ENCODE results near the gene TCN1.
"Not testable (repeated sequence)": the region's sequence is repeated elsewhere in the genome, so short reads cannot be mapped to it uniquely, and the experiment has no call there.

The TCN1 gene, protein sequence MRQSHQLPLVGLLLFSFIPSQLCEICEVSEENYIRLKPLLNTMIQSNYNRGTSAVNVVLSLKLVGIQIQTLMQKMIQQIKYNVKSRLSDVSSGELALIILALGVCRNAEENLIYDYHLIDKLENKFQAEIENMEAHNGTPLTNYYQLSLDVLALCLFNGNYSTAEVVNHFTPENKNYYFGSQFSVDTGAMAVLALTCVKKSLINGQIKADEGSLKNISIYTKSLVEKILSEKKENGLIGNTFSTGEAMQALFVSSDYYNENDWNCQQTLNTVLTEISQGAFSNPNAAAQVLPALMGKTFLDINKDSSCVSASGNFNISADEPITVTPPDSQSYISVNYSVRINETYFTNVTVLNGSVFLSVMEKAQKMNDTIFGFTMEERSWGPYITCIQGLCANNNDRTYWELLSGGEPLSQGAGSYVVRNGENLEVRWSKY

DNA sequence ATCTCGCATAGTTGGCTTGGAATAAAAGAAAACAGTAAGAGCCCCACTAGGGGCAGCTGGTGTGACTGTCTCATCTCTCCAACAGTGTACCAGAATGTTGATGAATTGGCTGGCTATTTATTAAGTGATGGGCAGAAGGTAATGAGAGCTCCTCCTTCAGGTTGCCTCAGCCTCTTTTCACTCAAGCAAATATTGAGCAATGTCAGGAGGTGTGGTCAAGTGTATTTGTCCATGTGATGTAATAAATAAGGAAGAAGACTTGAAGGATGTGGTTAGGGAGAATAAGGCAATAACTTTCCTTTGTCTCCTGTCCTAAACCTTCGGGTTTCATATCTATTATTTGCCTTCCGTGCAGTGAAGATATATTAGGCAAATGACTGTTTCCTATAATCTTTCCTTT lies at the start of gene TCN1:
TSS of gene TCN1 (minus strand) at position 91 of the 400 bp plus-strand sequence. CDS start at position 74, 17 bp downstream.
- no peak for DNase-seq

DNA sequence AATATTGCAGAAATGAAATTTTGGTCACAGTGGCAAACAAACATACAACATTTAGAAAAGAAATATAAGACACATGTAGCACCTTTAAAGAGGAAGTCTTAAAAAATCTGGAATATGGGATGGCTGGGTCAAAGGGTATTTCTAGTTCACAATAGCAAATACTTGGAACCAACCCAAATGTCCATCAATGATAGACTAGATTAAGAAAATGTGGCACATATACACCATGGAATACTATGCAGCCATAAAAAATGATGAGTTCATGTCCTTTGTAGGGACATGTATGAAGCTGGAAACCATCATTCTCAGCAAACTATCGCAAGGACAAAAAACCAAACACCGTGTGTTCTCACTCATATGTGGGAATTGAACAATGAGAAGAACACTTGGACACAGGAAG lies 37.3 kb upstream of the TCN1 start:
- not testable (repeated sequence) for DNase-seq

DNA sequence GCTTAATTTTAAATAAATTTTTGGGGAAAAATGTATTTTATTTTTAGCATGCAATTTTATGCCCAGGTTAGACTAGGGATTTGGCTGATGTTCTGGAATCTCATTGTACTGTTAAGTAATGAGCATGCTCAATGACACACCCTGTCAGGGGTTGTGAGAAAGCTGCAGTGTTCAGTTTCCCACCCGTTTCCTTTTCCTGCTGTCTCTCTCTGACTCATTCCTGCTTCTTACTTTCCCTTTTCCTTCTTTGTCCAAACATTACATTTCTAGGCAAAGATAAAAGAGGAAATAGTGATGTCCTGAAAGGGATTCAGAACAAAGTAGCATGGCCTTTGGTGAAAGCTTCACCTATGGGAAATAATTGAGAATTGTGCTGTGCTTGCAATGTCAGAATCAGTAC lies 35.0 kb upstream of the TCN1 start:
- DNase-seq = no peak

DNA sequence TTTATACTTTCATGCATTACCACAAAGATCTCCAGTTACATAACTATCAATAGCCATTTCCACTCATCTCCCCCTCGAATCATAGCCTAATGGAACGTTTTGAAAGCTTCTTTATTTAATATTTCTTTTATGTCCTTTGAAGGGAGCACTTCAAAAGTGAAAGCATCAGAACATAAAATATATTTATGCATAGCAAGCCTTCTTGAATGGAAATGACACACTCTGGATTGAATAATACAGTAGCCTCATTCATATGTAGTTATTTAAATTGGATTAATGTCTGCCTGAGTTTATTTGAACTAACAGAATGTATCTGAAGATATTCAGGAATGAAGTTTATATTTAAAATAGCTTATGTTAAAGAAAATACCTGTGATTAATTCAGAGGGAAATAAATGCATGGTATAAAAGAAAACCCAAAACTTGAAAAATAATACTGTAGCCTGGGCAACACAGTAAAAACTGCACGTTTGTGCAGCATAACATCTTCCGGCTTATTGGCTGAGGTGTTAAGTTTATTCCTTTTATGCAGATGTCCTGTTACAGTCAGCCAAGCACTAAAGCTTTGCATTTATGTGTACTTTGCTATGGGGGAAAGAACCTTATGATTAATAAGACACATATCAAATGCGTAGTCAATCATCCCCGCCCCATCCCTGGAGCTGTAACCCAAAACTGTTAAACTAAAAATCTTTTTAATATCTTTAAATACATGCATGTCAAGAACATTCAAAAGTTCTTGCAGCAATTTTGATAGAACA lies 34.3 kb upstream of the TCN1 start:
- DNase-seq = no peak

DNA sequence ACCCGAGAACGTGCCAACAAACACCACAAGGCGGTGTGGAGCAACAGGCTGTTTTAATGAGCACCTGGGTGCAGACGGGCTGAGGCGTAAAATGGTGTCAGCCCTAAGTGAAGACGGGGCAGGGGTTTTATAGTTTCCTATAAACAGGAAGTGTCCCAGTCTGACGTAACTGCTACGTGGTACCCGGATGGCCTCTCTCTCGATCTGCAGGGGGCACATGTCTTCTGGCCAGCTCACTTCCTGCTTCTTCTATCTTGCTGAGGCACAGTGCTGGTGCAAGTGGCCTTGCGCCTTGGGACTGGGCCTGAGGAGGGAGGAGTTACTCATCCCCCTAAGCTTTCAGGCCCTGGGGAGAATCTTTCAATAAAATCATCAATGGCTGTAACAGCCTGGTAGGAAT lies 33.2 kb upstream of the TCN1 start:
- no peak for DNase-seq

DNA sequence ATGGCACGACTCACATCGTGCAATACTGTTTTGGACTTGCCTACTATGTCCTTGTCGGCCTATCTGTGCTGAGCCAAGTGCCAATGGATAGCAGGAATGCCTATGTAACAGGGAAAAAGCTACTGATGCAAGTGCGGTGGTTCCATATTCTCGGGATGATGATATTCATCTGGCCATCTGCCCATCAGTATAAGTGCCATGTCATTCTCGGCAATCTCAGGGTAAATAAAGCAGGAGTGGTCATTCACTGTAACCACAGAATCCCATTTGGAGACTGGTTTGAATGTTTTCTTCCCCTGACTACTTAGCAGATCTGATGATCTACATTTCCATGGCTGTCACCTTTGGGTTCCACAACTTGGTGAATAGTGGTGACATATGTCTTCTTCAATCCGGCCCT lies 32.4 kb upstream of the TCN1 start:
- no peak for DNase-seq

DNA sequence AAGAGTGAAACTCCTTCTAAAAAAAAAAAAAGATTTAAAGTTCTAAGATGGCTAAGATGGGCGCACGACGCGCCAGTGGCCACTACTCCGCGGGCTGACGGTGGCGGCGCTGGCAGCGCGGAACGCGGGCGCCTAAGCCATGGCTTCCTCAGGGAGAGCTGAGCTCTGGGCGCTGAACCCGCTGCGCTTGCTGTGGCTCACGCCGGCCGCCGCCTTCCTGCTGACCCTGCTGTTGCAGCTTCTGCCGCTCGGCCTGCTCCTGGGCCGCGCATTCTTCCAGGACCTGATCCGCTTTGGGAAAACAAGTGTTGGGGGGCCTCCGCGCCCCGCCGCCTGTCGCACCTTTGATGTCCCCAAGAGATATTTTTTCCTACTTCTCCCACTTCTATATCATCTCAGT lies 31.8 kb upstream of the TCN1 start:
- no peak for DNase-seq

DNA sequence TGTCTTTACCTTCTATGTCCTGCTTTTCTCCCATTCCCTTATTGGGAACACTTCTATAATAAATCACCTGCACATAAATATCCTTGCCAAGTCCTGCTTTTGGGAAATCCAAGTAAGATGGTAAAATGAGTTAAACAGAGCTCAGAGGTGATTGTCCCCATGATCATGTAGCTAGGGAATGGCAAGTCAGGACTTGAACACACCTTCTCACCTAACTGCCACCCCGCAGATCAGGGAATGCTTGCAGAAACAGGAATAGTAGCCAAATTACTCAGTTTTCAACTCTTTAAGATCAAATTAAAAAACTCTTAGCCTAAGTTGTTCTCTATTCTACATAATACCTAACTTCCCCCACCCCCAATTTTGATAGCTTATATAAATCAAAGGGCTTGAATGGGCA lies 28.3 kb upstream of the TCN1 start:
- DNase-seq = no peak

DNA sequence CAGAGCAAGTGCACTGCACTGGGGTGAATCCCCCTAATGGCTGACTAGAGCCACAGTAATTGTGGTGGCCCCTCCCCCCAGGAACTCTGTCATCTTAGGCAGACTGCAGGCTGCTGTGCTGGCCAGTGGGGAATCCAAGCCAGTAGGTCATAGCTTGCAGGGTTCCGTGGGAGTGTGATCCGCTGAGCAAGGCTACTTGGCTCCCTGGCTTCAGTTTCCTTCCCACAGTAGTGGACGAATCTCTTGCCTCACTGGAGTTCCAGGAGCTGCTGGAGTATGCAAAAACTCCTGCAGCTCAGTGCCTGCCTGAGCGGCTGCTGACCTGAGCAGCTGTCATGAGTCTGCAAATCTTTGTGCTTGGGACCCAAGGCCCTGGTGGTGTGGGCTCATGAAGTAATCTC lies 25.5 kb upstream of the TCN1 start:
- DNase-seq = no peak

DNA sequence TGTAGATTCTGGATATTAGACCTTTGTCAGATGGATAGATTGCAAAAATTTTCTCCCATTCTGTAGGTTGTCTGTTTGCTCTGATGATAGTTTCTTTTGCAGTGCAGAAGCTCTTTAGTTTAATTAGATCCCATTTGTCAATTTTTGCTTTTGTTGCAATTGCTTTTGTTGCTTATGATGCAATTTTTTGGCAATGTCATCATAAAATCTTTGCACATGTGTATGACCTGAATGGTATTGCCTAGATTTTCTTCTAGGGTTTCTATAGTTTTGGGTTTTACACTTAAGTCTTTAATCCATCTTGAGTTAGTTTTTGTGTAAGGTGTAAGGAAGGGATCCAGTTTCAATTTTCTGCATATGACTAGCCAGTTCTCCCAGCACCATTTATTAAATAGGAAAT lies 20.9 kb upstream of the TCN1 start:
- not testable (repeated sequence) for DNase-seq

DNA sequence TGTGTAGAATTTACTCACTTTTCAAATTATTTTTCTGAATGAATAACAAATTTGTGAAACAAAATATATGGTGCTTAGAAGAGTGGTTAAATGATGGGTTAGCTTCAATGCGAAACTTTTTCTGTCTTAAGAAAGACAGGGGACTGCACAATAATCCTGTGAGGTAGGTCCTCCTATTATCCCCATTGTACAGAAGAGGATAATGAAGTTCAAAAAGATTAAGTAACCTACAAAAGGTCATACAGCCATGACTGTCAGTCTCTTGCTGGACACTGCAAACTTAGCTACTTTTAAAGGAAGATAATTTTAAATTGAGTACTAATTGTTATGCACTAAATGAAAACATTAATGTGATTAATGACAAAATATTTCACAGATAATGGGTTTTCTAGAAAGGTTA lies 17.3 kb upstream of the TCN1 start:
- DNase-seq = no peak

DNA sequence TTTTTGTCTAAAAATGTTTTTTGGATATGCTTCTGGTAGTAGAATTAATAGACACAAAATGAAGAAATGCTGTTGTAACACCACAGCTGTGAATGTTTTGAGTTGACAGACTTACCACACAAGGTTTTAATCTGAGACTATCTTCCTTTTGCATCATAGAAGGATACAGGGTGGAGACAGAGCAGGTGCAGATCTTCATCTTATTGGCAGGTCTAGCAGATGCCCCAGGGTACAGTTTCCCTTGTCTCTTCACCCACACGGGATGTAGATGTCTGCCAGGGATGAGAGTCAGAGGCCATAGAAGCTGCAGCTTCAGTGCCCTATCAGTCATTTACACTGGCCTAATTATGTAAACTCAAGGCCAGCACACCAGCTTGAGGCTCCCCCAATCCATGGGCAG lies 13.3 kb upstream of the TCN1 start:
- no peak for DNase-seq

DNA sequence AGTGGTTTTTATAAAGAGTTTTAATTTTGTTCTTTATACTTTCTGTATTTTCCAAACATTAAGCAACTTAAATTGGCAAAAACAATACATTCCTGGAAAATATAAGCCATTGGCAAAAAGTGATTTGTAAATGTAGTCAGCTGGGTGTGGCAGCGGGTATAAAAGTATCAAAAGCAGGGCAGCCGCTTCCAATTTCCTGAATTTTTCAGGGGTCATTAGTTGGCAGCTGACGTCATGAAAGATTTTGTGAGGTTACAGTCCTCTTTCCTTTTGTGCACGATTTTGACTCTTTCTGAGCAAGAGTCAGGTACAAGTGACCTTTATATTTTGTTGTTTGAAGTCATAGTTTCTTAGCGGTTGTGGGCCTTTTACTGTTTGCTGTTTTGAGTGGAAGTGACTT lies 12.3 kb upstream of the TCN1 start, which contains the start of gene OOSP3:
TSS of gene OOSP3 (plus strand) at position 208 of the 400 bp plus-strand sequence. CDS start at position 235, 27 bp downstream.
- no peak for DNase-seq

DNA sequence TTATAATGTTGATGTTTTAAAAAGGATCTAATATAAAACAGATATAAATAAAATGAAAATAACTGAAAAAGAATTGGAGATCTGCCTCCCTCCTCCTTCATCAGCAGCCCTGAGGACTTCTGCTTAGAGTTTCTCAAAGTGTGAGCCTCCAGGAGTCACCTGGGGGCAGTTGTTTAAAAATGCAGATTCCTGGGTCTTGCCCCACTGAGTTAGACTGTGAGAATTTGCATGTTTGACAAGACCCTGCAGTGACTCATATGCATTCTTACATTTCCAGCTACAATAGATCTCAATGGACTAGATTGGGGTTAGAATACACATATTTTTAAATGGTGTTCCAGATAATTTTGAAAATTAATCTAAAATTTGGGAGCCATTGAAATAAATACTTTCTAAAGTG lies 11.5 kb upstream of the TCN1 start:
- DNase-seq = no peak

DNA sequence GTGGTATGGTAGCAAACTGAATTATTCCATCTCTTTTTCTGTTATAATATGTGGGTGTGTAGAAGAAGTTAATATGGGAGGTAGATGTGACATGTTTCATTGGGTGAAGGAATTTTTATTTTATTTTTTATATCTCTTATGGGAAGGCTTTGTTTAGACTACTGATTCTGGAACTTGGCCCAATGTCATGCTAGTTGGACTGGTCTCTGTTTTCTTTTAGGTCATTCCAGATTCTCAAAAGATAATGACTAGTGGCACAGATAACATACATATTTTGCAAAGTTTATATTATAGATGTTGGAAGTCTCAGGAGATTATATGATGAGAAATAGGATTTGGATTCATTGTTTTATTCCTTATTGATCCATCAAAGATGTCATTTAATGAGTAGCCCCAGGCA lies 11.0 kb upstream of the TCN1 start:
- DNase-seq = no peak

DNA sequence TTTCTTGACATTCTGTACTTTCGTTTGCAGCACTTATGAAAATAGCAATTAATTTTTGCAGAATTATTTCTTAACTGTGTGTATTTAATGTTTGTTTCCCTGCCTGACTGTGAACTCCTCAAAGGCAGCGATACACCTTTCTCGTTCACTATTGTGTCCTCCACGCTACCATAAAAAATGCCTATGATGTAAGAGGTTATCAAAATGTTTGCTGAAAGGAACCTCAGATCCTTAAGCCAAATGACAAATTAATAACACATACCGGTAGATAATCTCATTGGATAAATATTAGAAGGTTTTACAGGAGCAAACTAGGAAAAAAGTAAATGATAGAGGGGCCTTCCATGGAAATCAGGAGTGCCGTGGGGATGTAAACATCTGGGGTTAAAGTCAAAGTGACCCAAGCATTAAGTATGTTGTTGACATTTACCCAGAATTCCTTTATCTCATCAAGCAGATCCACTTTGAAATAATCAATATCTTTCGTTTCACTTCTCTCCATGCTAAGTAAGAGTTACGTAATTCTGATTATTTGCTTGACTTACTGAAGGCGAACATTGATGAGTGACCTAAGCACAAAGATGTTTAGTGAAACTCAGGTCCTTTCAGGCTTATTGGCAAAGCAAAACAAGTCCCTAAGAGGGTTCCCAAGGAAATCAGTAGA lies 9.7 kb upstream of the TCN1 start:
- DNase-seq = no peak

DNA sequence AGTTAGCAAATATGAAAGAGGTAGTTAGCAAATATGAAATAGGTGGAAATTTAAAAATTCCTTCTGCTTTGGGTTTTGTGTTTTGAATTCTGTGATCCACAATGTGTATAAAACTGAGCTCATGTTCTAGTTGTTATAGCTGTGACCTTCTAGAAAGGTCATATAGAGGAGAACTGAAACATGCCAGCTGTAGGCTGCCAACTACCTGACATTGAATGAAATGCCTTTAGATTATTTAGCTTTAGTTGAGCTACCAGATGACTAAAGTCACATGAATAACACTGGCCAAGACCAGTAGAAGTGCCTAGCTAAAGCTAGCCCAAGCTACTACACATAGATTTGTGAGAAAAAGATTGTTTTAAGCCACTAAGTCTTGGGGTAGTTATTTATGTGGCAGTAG lies 5.8 kb upstream of the TCN1 start:
- DNase-seq = no peak

DNA sequence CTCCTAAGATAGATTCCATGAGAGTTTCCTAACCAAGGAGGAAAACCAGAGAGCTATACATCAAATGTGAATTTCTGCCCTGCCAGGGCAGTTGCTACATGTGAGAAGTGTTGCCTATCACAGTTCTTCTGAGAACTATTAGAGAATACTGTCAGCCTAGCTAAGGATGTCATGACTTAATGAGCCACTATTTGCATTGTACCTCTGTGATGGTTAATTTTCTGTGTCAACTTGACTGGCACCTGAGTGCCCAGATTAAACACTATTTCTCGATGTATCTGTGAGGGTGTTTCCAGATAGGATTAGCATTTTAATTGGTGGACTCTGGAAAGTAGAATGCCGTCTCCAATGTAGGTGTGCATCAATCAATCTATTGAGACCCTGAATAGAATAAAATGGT lies 1.7 kb upstream of the TCN1 start:
- no peak for DNase-seq

DNA sequence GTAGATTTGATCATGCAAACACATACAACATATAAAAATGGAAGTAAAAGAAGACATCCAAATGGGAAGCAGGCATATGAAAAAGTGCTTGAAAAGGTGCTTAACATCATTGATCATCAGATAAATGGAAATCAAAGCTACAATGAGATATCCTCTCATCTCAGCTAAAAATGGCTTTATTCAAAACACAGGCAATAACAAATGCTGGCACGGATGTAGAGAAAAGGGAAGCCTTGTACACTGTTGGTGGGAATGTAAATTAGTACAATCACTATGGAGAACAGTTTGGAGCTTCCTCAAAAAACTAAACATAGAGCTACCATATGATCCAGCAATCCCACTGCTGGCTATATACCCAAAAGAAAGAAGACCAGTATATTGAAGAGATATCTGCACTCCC lies 549 bp upstream of the TCN1 start:
- DNase-seq = no peak

DNA sequence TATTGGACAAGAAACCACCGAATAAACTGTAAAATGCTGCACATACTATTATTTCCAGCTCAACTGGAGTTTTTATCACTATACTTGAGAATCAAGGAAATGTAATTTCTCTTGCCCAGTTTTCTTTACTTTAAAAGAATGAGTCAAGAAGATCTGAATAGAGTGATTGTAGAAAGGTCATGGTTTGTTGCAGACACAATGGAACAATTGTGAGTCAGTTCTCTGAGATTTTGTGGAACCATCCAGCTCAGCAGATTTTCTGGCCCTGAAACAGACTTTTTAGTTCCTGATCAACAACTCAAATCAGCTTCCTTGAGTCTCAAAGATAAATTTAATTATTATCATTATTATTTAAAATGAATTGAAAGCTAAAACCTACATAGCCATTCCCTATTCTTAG lies 1.3 kb downstream of the TCN1 start:
- no peak for DNase-seq

DNA sequence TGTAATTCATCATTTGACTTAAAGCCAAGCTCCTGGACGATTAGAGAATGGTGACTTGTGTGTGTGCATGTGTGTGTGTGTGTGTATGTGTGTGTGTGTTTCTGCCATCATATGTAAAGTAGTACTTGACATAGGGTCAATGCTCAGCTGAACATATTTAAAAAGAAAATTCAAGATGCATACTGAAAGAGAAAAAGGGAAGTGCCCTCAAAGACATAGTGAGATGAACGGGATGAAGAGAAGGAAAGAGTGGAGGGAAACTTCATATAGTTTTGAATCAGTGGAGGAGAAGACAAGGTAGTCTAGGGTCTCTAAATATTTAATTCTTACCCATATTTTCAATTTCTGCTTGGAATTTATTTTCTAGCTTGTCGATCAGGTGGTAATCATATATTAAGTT lies 4.0 kb downstream of the TCN1 start:
- no peak for DNase-seq

DNA sequence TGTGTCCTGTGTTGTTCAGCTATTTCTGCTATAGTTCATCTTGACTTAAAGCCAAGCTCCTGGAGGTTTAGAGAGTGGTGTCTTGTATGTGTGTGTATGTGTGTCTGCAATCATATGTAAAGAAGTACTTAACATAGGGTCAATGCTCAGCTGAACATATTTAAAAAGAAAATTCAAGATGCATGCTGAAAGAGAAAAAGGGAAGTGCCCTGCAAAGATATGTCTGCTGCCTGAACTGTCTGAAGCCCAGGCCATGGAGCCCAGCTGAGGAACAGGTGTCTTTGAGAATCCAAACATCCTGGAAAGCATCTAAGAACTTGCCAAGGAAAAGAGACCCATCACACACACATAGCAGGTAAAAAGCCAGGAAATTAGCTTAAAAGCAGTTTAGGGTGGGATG lies 6.6 kb downstream of the TCN1 start:
- DNase-seq = no peak

Data from activated CD4-positive, alpha-beta T cell treated with anti-CD3 and anti-CD28 coated beads for 1 hour (primary cell).